ENCODE results near the gene VRTN.

Gene VRTN

DNA sequence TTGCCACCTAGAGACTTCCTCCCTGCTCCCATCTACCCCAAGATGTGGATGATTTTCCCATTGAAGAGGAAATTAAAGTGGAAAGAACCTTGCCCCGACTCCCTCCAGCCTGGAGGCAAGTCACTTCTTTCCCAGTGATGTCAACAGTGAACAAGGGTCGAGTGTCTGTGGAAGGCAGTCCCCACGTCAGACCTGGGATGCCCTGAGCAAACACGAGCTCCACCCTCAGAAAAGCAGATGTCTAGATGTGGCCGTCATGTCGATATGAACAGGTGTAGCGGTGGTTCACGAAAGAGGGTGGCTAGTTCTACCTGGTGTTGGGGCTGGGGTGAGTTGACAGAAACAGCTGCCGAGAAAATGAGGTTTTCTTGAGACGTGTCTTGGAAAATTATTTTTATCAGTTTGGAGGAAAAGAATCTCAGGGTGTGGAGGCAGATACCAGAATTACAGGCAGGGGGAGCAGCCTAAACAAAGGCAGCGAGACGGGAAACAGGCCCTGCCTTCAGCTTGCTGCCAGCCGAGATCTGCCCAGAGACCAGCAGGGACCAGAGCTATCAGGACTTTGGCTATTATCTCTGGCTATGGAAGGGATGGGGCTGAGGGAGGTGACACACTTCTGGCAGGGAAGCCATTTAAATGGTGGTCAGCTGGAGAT, 51.9 kb downstream of the VRTN start:
- no peak for DNase-seq

DNA sequence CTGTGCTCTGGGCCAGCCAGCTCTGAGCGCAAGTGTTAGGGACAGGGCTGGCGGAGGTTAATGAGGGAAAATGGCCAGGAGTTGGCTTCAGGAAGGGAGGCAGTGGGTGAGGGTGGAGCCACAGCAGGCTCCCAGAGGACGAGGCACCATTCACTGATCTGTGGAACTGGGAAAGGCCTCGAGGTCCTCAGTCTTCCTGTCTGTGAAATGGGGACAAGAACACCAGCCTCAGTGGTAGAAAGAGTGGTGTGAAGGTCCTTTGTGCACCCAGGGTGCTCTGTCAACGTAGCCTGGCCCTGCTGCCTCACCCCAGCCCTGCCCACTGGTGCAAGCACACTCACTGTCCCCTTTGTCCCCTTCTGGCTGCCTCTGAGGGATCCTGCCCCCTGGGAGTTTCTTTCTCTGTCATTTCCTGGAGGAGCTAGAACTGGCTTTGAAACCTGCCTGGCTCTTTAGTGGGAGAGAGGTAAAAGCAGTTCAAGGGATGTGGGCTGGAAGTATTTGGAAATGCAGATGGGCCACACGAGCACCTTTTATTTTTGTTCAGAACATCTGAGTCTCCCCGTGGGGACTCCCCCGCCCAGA, 52.7 kb downstream of the VRTN start:
- no peak for DNase-seq

DNA sequence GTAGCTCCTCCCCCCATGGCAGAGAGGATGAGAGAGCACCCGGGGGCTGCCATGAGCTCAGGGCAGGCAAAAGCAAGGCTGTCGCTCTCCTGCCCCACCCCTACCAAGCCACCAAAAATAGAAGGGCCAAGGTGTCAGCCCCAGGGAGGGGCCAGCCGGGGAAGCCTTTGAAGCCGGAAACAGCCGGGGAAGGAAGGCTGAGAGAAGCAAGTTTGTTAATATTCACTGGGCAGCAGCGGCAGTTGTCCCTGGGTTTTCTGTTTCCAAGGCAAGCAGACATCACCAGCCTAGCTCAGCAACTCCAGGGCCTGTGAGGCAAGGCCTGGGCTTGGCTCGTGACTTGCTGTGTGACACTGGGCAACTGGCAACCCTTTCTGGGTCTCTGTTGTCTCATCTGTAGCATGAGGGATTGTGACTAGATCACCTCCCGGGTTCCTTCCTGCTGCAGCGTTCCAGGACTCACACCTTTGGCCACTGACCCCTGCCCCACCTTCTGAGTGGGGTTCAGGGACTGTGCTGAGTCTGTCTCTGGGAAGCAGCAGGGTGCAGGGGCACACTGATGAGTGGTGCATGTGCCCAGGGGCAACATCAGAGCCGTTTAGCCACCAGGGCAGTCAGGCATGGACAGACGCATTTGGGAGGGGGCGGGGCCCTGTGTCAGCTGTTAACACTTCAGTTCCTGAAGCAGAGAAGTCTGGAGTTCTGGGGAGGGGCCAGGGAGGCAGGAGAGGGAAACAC, 53.4 kb downstream of the VRTN start:
- peak; percentile 86 to 90 for DNase-seq

DNA sequence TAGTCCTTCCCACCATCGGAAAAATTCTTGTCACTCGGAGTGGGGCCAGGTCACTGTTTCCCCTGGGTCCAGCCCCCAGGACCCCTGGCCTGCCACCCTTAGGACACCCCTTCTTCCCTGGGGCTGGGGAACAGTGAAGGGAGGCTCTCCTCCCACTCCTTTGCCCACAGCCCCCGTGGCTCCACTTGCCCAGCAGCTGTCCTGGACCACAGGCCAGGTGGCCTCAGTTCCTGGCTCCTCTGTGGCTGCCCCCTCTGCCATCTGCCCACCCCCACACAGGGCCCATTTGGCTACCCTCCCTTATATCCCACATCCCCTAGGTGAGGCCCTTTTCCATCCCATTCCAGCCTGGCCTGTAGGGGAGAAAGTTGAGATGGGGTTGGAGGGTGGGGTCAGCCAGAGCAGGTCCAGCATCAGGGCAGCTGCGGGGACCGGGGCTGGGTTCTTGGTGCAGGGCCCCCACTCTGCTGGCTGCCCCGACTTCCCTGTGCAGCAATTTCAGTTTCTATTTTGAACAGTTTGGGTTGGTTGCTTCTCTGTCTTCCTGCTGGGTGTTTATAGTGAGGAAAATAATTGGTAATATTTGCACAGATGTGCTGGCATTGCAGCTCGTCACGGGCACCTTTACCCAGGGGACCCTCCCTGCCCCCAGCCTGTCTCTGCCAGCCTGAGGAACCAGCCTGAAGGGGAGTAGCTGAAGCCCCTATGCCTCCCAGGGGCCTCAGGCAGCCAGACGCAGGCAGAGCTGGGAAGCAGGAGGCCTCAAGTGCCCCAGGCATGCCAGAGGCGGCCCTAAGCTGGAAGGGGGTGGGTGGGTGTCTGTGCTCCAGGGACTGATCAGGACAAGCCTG, 54.4 kb downstream of the VRTN start:
- peak; percentile 27 to 70 for DNase-seq

DNA sequence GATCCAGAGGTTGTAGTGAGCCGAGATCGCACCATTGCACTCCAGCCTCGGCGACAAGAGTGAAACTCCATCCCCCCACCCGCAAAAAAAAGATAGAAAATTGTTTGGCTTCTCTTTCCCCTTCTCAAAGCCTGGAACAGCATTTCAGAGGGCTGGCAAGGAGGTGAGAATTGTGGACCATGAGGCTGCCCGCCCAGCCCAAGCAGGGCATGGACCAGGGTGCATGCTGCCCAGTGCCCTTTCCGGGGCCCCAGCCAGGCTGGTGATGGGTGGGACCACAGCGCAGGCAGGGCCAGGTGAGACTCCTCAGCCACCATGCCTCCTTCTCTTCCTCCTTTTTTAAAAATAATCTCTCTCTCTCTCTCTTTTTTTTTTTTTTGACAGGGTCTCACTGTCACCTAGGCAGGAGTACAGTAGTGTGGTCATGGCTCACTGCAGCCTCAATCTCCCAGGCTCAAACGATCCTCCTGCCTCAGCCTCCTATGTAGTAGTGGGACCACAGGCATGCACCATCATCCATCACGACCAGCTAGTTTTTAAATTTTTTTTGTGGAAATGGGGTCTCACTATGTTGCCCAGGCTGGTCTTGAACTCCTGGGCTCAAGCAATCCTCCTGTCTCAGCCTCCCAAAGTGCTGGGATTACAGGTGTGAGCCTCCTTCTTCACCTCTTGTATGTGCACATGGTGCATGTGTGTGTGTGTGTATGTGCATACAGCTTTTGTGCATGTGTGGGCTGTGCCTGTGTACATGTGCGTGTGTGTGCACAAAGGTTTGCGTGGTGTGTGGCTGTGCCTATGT, 55.5 kb downstream of the VRTN start:
- DNase-seq = no peak

DNA sequence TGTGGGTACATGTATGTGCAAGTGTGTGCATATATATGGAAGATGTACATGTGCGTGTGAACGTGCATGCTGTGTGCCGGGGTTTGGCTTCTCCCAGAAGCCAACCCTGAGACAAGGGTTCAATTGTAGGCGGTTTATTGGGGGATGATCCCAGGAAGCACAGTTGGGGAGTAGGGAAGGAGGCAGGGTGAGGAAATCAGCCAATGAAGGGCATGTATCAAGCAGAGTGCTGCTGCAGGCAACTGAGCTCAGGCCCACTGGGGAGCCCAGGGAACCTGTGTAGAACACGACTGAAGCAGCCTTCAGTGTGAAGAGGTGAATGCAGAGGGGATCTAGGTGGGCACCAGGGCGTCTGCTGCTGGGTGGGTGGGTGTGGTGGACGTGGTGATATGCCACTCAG, 56.2 kb downstream of the VRTN start:
- DNase-seq = no peak

DNA sequence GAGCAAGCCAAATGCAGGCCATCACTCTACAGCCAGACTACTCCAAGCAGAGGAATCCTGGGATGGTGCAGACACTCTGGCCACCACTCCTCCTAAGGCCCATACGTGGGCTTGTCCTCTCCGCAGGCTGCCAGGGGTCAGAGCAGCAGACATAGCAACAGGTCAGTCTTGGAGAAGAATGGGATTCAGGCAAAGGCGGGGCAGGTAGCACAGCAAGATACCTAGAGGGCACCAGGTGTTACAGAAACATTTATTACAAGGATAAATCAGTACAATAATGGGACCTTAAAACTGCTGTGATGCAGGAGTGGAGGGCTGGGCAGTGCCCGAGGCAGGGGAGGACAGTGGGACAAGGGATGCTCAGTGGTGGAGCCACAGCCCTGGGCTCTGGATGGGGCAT, 57.4 kb downstream of the VRTN start:
- no peak for DNase-seq

DNA sequence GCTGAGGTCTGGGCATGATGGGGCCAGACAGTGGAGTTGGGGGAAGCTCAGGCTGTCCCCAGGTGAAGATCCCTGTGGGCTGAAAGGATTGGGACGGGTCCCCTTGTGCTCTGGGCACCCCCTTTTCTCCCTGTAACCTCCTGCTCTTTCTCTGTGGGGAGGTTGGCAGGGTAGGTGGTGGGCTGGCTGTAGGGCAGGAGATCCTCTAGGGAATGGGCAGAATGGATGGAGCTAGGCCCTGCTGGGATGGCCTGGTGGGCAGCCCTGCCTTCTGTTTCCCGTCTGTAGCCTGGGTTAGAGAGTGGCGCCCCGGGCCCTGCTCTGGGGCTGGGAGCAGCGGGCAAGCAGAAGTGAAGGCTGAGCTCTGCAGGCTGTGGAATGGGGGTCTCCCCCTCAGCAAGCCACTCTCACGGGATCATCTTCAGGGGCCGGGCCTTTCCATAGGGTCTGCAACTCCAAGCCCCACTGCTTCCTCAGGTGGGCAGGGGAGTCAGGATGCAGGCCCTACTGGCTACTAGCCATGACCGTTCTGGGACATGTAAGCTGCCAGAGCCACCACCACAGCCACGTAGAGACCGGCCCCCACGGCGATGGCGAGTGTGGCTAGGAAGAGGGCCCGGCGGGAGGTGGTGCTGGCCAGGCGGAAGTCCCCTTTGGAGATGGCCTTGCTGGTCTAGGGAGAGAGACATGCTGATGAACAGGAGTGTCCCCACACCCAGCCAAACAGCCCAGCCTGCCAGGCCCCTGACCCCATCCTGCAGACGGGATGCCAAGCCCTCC, 58.9 kb downstream of the VRTN start:
- DNase-seq = no peak

DNA sequence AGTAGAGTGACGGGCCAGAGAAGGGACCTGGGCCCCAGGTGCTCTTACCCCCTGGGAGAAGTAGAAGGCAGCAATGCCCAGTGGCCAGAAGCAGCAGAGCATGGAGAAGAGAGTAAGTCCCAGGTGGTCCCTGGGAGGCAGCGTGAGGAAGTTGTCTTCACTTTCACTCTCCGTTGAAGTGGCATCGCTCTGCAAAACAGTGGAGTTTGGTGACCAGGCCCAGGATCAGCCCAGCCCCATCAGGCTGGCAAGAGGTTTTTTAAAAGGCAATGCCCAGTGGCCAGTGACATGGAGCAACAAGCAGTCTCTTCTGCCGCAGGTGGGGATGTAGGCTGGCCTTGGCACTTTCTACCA, 59.5 kb downstream of the VRTN start:
- no peak for DNase-seq

DNA sequence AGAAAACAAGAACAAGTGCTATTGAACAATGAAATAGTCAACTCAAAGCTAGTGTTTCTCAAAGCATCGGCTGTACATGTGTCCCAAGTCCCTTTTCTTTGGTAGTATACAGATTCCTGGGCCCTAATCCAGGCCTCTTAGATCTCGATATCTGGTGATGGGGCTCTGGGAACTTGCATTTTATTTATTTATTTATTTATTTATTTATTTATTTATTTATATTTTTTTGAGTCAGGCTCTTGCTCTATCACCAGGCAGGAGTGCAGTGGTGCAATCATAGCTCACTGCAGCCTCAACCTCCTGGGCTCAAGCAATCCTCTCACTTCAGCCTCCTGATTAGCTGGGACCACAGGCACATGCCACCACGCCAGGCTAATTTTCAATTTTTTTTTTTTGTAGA, 60.6 kb downstream of the VRTN start:
- DNase-seq = no peak

DNA sequence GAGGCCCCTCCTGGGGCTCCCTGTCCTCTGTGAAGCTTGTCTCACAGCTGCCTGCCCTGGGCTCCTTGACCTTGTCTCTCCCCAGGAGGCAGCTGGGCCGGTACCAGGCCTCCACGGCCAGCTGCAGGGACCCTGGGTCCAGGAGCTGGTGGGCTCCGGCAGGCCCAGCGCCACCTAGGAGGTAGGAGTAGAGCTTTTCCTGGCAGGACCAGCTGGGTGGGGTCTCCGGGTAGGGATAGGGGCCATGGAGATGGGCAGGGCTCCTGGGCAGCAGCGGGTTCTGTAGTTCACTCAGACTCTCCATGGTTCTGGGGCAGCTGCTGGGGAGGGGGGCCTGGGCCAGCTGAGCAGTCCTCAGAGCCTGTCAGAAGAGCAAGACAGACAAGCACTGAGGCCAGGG, 61.2 kb downstream of the VRTN start:
- no peak for DNase-seq
